K562 (cell line): ENCODE data around the gene KCNJ10. TPM values are rescaled to one million over a fixed set of nuclear protein-coding genes. Genes with fewer than 3 reads are reported as not detected.

Experiments
- CBFA2T3 ChIP-seq: fragments of 450-650 bp; IDR thresholded peaks from 2 replicates; pipeline ENCODE4 v1.6.1; 2017
- HNRNPL ChIP-seq: fragments of 200-400 bp; formaldehyde crosslinking; IDR thresholded peaks from 2 replicates; pipeline ENCODE4 v1.6.1; 2017; ENCODE audit warnings: low read depth, mild to moderate bottlenecking, low read length
- KDM1A ChIP-seq, 2 experiments: fragments of 450-650 bp; IDR thresholded peaks; 2 replicates each; pipeline ENCODE4 v1.6.1; 2016; ENCODE audit warnings: mild to moderate bottlenecking in 2 of 2
- KLF16 ChIP-seq: IDR thresholded peaks from 2 replicates; pipeline ENCODE4 v1.6.1; 2016; ENCODE audit warnings: antibody characterized with exemption
- MXI1 ChIP-seq: IDR thresholded peaks from 2 replicates; pipeline ENCODE4 v1.6.1; 2011; ENCODE audit warnings: low read depth, mild to moderate bottlenecking, improper control_type of control experiment, low read length
- NBN ChIP-seq: fragments of 450-650 bp; IDR thresholded peaks from 2 replicates; pipeline ENCODE4 v1.6.1; 2016; ENCODE audit warnings: low read depth, mild to moderate bottlenecking
- PTRF ChIP-seq: fragments of 450-650 bp; IDR thresholded peaks from 2 replicates; pipeline ENCODE4 v1.6.1; 2016; ENCODE audit warnings: mild to moderate bottlenecking, missing genetic modification characterization, missing compliant biosample characterization
- TAF1 ChIP-seq: IDR thresholded peaks from 2 replicates; pipeline ENCODE4 v1.6.1; 2011; ENCODE audit warnings: mild to moderate bottlenecking, low read length, moderate library complexity; ENCODE audit not compliant: insufficient read depth, control insufficient read depth, severe bottlenecking; ENCODE audit errors: extremely low read depth
- ZKSCAN8 ChIP-seq: fragments of 200-800 bp; sonication (Bioruptor generic); IDR thresholded peaks from 2 replicates; pipeline ENCODE4 v1.6.1; 2016; ENCODE audit warnings: missing genetic modification characterization, missing compliant biosample characterization
- ZNF165 ChIP-seq: fragments of 250-450 bp; sonication (Bioruptor Pico); IDR thresholded peaks from 2 replicates; pipeline ENCODE4 v1.4.0; 2020; ENCODE audit warnings: borderline replicate concordance
- ZNF766 ChIP-seq: fragments of 200-800 bp; sonication (Bioruptor generic); conservative IDR thresholded peaks from 2 replicates; pipeline ENCODE4 v1.6.1; 2016; ENCODE audit warnings: missing genetic modification characterization, missing compliant biosample characterization
- ZNF79 ChIP-seq: fragments of 250-450 bp; sonication (Bioruptor Pico); IDR thresholded peaks from 2 replicates; pipeline ENCODE4 v1.4.0; 2020; ENCODE audit warnings: low read depth, mild to moderate bottlenecking, moderate library complexity
- polyA plus RNA-seq, 8 experiments: library from polyadenylated mRNA; depleted of rRNA in 4 of 8; stranded (reverse) in 5 of 8; unstranded in 3 of 8; fragments of >200 nt; fragmentation: Nextera tagmentation in 2 of 8; fragmentation: Illumina TruSeq in 1 of 8; extraction: Ambion mirVana in 2 of 8; extraction: Trizol in 1 of 8; gene quantifications; 2 replicates each; pipeline versions ENCODE4 v1.2.1 to v1.2.3, GENCODE V29; 2011 to 2014; ENCODE audit warnings: inconsistent platforms in 1 of 8, missing spikeins in 1 of 8
- total RNA-seq, 7 experiments: library from RNA; depleted of rRNA in 6 of 7; stranded (reverse); fragments of >200 nt in 6 of 7; fragmentation: Illumina TruSeq in 2 of 7; extraction: Trizol in 2 of 7; gene quantifications; 2 replicates each; pipeline versions ENCODE4 v1.2.1 to v1.2.3, GENCODE V29; 2011 to 2021; ENCODE audit warnings: low replicate concordance in 1 of 7
- TF ChIP-seq, protein P1 (sequence below): fragments of 450-650 bp; formaldehyde crosslinking; IDR thresholded peaks from 2 replicates; pipeline ENCODE4 v1.4.0; 2022; ENCODE audit warnings: mild to moderate bottlenecking, moderate library complexity
- TF ChIP-seq, protein P2 (sequence below): sonication (generic); formaldehyde crosslinking; IDR thresholded peaks from 2 replicates; pipeline ENCODE4 v1.8.0; 2022; ENCODE audit warnings: missing genetic modification reagents, mild to moderate bottlenecking, moderate library complexity, borderline replicate concordance
- TF ChIP-seq, protein P3 (sequence below): conservative IDR thresholded peaks from 2 replicates; pipeline ENCODE4 v1.6.1; 2011; ENCODE audit warnings: low read depth, mild to moderate bottlenecking, low read length; ENCODE audit not compliant: control insufficient read depth
- TF ChIP-seq, protein P4 (sequence below): fragments of 450-650 bp; IDR thresholded peaks from 2 replicates; pipeline ENCODE4 v1.6.1; 2016; ENCODE audit warnings: antibody characterized with exemption
- TF ChIP-seq, protein P5 (sequence below): fragments of 250-450 bp; sonication (Bioruptor Pico); IDR thresholded peaks from 2 replicates; pipeline ENCODE4 v1.4.0; 2020; ENCODE audit warnings: mild to moderate bottlenecking, moderate library complexity
- TF ChIP-seq, protein P6 (sequence below): fragments of 200-800 bp; sonication (Bioruptor generic); IDR thresholded peaks from 2 replicates; pipeline ENCODE4 v1.6.1; 2017; ENCODE audit warnings: missing genetic modification characterization, missing compliant biosample characterization

KCNJ10 gene
- total and polyA plus RNA-seq, 9 of the 15 experiments (the other 6 are each of a cell fraction or from before 2014, with no cell fraction given), result 0.06 to 0.11 TPM; not detected in 7

DNA sequence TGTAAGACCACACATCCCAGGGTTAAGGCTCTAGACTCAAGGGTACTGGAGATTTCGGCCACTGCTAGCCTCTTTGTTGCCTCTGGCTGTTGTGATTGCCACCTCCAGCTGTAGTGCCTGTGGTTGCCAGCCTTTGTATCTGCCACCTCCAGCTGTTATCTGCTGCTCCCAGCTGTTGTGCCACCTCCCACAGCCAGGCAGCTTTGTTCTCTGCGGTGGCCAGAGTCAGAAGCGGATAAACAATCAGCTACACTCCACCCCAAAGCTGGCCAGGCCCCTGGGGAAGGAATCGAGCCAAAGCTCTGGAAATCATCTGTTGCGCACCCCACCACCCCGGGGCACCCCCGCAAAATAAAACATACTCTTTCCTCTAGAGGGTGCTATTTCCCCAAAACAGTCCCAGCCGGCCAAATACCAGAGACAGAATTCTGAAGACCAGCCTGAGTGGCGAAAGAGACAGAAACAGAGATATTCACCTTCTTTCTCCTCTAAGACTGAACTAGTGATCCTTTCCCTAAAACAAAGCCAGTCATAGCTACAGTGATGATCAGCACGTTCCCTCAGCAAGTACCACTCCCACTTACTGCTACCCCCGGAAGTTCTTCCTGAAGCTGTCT is 23.4 kb downstream of the KCNJ10 start (continued):
- TF ChIP-seq, protein P1, sequence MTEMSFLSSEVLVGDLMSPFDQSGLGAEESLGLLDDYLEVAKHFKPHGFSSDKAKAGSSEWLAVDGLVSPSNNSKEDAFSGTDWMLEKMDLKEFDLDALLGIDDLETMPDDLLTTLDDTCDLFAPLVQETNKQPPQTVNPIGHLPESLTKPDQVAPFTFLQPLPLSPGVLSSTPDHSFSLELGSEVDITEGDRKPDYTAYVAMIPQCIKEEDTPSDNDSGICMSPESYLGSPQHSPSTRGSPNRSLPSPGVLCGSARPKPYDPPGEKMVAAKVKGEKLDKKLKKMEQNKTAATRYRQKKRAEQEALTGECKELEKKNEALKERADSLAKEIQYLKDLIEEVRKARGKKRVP (CRISPR knock-in tag), result peak; percentile 68; the same call in 1 of the 2 replicates
- no peak for TF ChIP-seq ZNF79 (CRISPR knock-in tag)
- TF ChIP-seq KLF16, result peak; percentile 99
- TF ChIP-seq, protein P2, sequence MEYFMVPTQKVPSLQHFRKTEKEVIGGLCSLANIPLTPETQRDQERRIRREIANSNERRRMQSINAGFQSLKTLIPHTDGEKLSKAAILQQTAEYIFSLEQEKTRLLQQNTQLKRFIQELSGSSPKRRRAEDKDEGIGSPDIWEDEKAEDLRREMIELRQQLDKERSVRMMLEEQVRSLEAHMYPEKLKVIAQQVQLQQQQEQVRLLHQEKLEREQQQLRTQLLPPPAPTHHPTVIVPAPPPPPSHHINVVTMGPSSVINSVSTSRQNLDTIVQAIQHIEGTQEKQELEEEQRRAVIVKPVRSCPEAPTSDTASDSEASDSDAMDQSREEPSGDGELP (CRISPR knock-in tag), result peak; percentile 100
- no peak for TF ChIP-seq PTRF (tag)
- TF ChIP-seq, protein P3, sequence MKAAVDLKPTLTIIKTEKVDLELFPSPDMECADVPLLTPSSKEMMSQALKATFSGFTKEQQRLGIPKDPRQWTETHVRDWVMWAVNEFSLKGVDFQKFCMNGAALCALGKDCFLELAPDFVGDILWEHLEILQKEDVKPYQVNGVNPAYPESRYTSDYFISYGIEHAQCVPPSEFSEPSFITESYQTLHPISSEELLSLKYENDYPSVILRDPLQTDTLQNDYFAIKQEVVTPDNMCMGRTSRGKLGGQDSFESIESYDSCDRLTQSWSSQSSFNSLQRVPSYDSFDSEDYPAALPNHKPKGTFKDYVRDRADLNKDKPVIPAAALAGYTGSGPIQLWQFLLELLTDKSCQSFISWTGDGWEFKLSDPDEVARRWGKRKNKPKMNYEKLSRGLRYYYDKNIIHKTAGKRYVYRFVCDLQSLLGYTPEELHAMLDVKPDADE, result peak; percentile 93
- TF ChIP-seq, protein P4, sequence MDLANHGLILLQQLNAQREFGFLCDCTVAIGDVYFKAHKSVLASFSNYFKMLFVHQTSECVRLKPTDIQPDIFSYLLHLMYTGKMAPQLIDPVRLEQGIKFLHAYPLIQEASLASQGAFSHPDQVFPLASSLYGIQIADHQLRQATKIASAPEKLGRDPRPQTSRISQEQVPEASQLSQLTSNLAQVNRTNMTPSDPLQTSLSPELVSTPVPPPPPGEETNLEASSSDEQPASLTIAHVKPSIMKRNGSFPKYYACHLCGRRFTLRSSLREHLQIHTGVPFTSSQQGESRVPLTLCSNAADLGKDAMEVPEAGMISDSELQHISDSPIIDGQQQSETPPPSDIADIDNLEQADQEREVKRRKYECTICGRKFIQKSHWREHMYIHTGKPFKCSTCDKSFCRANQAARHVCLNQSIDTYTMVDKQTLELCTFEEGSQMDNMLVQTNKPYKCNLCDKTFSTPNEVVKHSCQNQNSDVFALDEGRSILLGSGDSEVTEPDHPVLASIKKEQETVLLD, result peak; percentile 75; the same call in 1 of the 2 replicates
- peak; percentile 47; the same call in 1 of the 2 replicates for TF ChIP-seq MXI1
- TF ChIP-seq, protein P5, sequence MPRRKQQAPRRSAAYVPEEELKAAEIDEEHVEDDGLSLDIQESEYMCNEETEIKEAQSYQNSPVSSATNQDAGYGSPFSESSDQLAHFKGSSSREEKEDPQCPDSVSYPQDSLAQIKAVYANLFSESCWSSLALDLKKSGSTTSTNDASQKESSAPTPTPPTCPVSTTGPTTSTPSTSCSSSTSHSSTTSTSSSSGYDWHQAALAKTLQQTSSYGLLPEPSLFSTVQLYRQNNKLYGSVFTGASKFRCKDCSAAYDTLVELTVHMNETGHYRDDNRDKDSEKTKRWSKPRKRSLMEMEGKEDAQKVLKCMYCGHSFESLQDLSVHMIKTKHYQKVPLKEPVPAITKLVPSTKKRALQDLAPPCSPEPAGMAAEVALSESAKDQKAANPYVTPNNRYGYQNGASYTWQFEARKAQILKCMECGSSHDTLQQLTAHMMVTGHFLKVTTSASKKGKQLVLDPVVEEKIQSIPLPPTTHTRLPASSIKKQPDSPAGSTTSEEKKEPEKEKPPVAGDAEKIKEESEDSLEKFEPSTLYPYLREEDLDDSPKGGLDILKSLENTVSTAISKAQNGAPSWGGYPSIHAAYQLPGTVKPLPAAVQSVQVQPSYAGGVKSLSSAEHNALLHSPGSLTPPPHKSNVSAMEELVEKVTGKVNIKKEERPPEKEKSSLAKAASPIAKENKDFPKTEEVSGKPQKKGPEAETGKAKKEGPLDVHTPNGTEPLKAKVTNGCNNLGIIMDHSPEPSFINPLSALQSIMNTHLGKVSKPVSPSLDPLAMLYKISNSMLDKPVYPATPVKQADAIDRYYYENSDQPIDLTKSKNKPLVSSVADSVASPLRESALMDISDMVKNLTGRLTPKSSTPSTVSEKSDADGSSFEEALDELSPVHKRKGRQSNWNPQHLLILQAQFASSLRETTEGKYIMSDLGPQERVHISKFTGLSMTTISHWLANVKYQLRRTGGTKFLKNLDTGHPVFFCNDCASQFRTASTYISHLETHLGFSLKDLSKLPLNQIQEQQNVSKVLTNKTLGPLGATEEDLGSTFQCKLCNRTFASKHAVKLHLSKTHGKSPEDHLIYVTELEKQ (CRISPR knock-in tag), result no peak
- peak; percentile 96 to 98 for TF ChIP-seq KDM1A (IDR thresholded peaks at IDR 0.05)
- TF ChIP-seq, protein P6, sequence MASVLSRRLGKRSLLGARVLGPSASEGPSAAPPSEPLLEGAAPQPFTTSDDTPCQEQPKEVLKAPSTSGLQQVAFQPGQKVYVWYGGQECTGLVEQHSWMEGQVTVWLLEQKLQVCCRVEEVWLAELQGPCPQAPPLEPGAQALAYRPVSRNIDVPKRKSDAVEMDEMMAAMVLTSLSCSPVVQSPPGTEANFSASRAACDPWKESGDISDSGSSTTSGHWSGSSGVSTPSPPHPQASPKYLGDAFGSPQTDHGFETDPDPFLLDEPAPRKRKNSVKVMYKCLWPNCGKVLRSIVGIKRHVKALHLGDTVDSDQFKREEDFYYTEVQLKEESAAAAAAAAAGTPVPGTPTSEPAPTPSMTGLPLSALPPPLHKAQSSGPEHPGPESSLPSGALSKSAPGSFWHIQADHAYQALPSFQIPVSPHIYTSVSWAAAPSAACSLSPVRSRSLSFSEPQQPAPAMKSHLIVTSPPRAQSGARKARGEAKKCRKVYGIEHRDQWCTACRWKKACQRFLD (CRISPR knock-in tag), result peak; percentile 98
- peak; percentile 60 for TF ChIP-seq TAF1
- TF ChIP-seq HNRNPL, result 0 out of 2 replicates have a peak, but pooled peaks have one; percentile 16
- TF ChIP-seq NBN, result peak; percentile 85
- peak; percentile 99 for TF ChIP-seq CBFA2T3
- TF ChIP-seq ZNF165 (CRISPR knock-in tag), result no peak
- TF ChIP-seq ZNF766 (CRISPR knock-in tag), result peak; percentile 97
- peak; percentile 90 for TF ChIP-seq ZKSCAN8 (CRISPR knock-in tag)
